Astrocyte of the spinal cord (primary cell): ENCODE measurements around the gene CLEC12A.

ENCODE experiments used
- DNase-seq: peaks from one replicate; pipeline ENCODE4 v3.0.0; 2011; ENCODE audit warnings: low read depth, low spot score
- H3K4me3 ChIP-seq: 2 replicates; pipeline ENCODE4 v1.5.1; 2011; ENCODE audit warnings: low read depth, mild to moderate bottlenecking, low read length, moderate library complexity
- CTCF ChIP-seq: IDR thresholded peaks from 2 replicates; pipeline ENCODE4 v1.5.1; 2012; ENCODE audit warnings: low read depth, mild to moderate bottlenecking, low read length, inconsistent platforms
- in situ Hi-C: cut with HindIII; loops from 2 replicates; pipeline ENCODE4 v1.10.0; 2017; ENCODE audit warnings: low sequenced_read_pairs

Gene CLEC12A

GRCh38 chr12:10027721-10028120 lies 56.5 kb downstream of the CLEC12A start:
- DNase-seq: no peak
- H3K4me3 ChIP-seq: no peak overlapping the region
- in situ Hi-C loops: no loop called here
- no peak for TF ChIP-seq CTCF

GRCh38 chr12:10030446-10030845 lies 59.2 kb downstream of the CLEC12A start, which contains the start of gene CLEC9A:
Gene CLEC9A, plus strand, starts transcription at chr12:10030682. Its CDS starts 22,006 bp downstream, at chr12:10052688.
- TF ChIP-seq CTCF: no peak
- no peak within 1 kb of the TSS for H3K4me3 ChIP-seq
- in situ Hi-C loops: no loop called here
- no peak for DNase-seq

- in situ Hi-C loops: no loop called here
Measured at GRCh38 chr12:10031321-10031720, 60.1 kb downstream of the CLEC12A start.

GRCh38 chr12:10031771-10032175 lies 60.6 kb downstream of the CLEC12A start:
- in situ Hi-C loops: no loop called here
- H3K4me3 ChIP-seq: no peak overlapping the region
- peak; percentile 83 for DNase-seq
- no peak for TF ChIP-seq CTCF

More at GRCh38 chr12:10031321-10031720, 60.1 kb downstream of the CLEC12A start:
- no peak for TF ChIP-seq CTCF
- H3K4me3 ChIP-seq: no peak overlapping the region
- peak; percentile 32 for DNase-seq

GRCh38 chr12:10033783-10034545 lies 62.8 kb downstream of the CLEC12A start:
- DNase-seq: peak; percentile 27
- no peak overlapping the region for H3K4me3 ChIP-seq
- peak; percentile 42 for TF ChIP-seq CTCF
- in situ Hi-C loops: no loop called here
